IMR-90 (cell line): ENCODE results near the gene TMPRSS3. TPM values are rescaled to one million over a fixed set of nuclear protein-coding genes. Genes with fewer than 3 reads are reported as not detected.

Experiments
- ATAC-seq: fragments of 200-7000 bp; cut with Tn5 transposase; 2 replicates; pipeline ENCODE4 v1.9.1; 2020; ENCODE audit warnings: low read depth, mild to moderate bottlenecking, moderate library complexity
- BruUV-seq: library from RNA; stranded (reverse); fragments of 400-500 nt; replicated peaks from 2 replicates; lab custom pipeline; 2021; lab: Mats Ljungman, UMichigan
- CTCF ChIA-PET: fragments of 300-600 bp; formaldehyde crosslinking; extraction: SDS; loops from one replicate; lab custom pipeline; 2021; ENCODE audit warnings: antibody characterized with exemption; lab: Yijun Ruan, JAX
- POLR2A ChIA-PET: fragments of 300-600 bp; sonication (Branson Sonifier 250); formaldehyde crosslinking; loops from one replicate; lab custom pipeline; 2022; ENCODE audit warnings: antibody characterized with exemption; ENCODE audit not compliant: unreplicated experiment; lab: Charles Lee
- DNase-seq: peaks from one replicate; pipeline ENCODE4 v3.0.0; 2013
- H2AFZ ChIP-seq: replicated peaks from 2 replicates; pipeline ENCODE3; 2013; ENCODE audit warnings: low read length, mild to moderate bottlenecking; ENCODE audit not compliant: poor library complexity
- H2AK5ac ChIP-seq: 2 replicates; pipeline ENCODE4 v1.6.1; 2013; ENCODE audit warnings: low read depth, low read length, inconsistent platforms
- H2AK9ac ChIP-seq: replicated peaks from 2 replicates; pipeline ENCODE3; 2013; ENCODE audit warnings: mild to moderate bottlenecking, low read depth, low read length, moderate library complexity; ENCODE audit not compliant: poor library complexity
- H2BK120ac ChIP-seq: 2 replicates; pipeline ENCODE4 v1.6.1; 2013; ENCODE audit warnings: low read depth, low read length, inconsistent platforms
- H2BK15ac ChIP-seq: 3 replicates; pipeline ENCODE4 v1.6.1; 2013; ENCODE audit warnings: low read depth, low read length, inconsistent platforms
- H2BK20ac ChIP-seq: 2 replicates; pipeline ENCODE4 v1.6.1; 2013; ENCODE audit warnings: low read depth, mild to moderate bottlenecking, inconsistent platforms, low read length, moderate library complexity
- H2BK5ac ChIP-seq: 2 replicates; pipeline ENCODE4 v1.6.1; 2013; ENCODE audit warnings: mild to moderate bottlenecking, low read depth, low read length, inconsistent platforms; ENCODE audit not compliant: poor library complexity, severe bottlenecking
- H3K14ac ChIP-seq: replicated peaks from 2 replicates; pipeline ENCODE4 v1.6.1; 2013; ENCODE audit warnings: low read depth, low read length, inconsistent platforms
- H3K18ac ChIP-seq: 2 replicates; pipeline ENCODE4 v1.6.1; 2013; ENCODE audit warnings: low read depth, low read length, control low read depth
- H3K23ac ChIP-seq: 2 replicates; pipeline ENCODE4 v1.6.1; 2013; ENCODE audit warnings: low read depth, low read length, inconsistent platforms
- H3K27ac ChIP-seq: 2 replicates; pipeline ENCODE4 v1.5.1; 2013; ENCODE audit warnings: mild to moderate bottlenecking, control low read depth, low read length; ENCODE audit not compliant: insufficient read depth
- H3K27me3 ChIP-seq: 2 replicates; pipeline ENCODE4 v1.6.1; 2013; ENCODE audit warnings: low read length; ENCODE audit not compliant: control insufficient read depth, insufficient read depth
- H3K36me3 ChIP-seq: 2 replicates; pipeline ENCODE4 v1.6.1; 2013; ENCODE audit warnings: low read length, mixed read lengths; ENCODE audit not compliant: control insufficient read depth, insufficient read depth
- H3K4ac ChIP-seq: 2 replicates; pipeline ENCODE4 v1.6.1; 2013; ENCODE audit warnings: low read depth, low read length, inconsistent platforms
- H3K4me1 ChIP-seq: 2 replicates; pipeline ENCODE4 v1.6.1; 2013; ENCODE audit warnings: low read length, mixed read lengths; ENCODE audit not compliant: control insufficient read depth, insufficient read depth
- H3K4me2 ChIP-seq: 2 replicates; pipeline ENCODE4 v1.6.1; 2013; ENCODE audit warnings: low read depth, mild to moderate bottlenecking, control low read depth, low read length, moderate library complexity
- H3K4me3 ChIP-seq: 2 replicates; pipeline ENCODE4 v1.5.1; 2013; ENCODE audit warnings: low read depth, mild to moderate bottlenecking, control low read depth, low read length, moderate library complexity; ENCODE audit not compliant: insufficient read depth
- H3K56ac ChIP-seq: 2 replicates; pipeline ENCODE4 v1.6.1; 2013; ENCODE audit warnings: low read length, inconsistent platforms; ENCODE audit not compliant: insufficient read depth; ENCODE audit errors: extremely low read depth
- H3K79me1 ChIP-seq, 2 experiments: 2 replicates each; pipeline ENCODE4 v1.6.1; 2013; ENCODE audit warnings: low read length in 2 of 2, inconsistent platforms in 1 of 2, low read depth in 1 of 2
- H3K9ac ChIP-seq: 2 replicates; pipeline ENCODE4 v1.6.1; 2013; ENCODE audit warnings: low read depth, low read length, control low read depth
- H3K9me1 ChIP-seq: 2 replicates; pipeline ENCODE4 v1.6.1; 2013; ENCODE audit warnings: low read length, inconsistent platforms; ENCODE audit not compliant: insufficient read depth
- H3K9me3 ChIP-seq: 2 replicates; pipeline ENCODE4 v1.6.1; 2013; ENCODE audit warnings: low read length; ENCODE audit not compliant: control insufficient read depth, insufficient read depth
- H4K20me1 ChIP-seq: 2 replicates; pipeline ENCODE4 v1.6.1; 2013; ENCODE audit warnings: low read length, inconsistent platforms; ENCODE audit not compliant: insufficient read depth
- H4K5ac ChIP-seq: 2 replicates; pipeline ENCODE4 v1.6.1; 2013; ENCODE audit warnings: mild to moderate bottlenecking, low read depth, low read length, control low read depth
- H4K8ac ChIP-seq, 2 experiments: 2 replicates each; pipeline ENCODE4 v1.6.1; 2013; ENCODE audit warnings: low read depth in 2 of 2, low read length in 2 of 2, control low read depth in 1 of 2, inconsistent platforms in 1 of 2
- H4K91ac ChIP-seq: 2 replicates; pipeline ENCODE4 v1.6.1; 2013; ENCODE audit warnings: low read depth, low read length, inconsistent platforms; ENCODE audit not compliant: insufficient read depth
- BHLHE40 ChIP-seq: fragments of 150-350 bp; IDR thresholded peaks from 2 replicates; pipeline ENCODE4 v1.6.1; 2016; ENCODE audit warnings: mild to moderate bottlenecking, low read depth, low read length
- CEBPB ChIP-seq: IDR thresholded peaks from 2 replicates; pipeline ENCODE4 v1.6.1; 2012; ENCODE audit warnings: low read depth, low read length, improper control_type of control experiment
- CHD1 ChIP-seq: IDR thresholded peaks from 2 replicates; pipeline ENCODE4 v1.6.1; 2012; ENCODE audit warnings: low read depth, low read length, improper control_type of control experiment
- CTCF ChIP-seq: conservative IDR thresholded peaks from 2 replicates; pipeline ENCODE4 v1.5.1; 2012; ENCODE audit warnings: mild to moderate bottlenecking, low read depth, low read length, improper control_type of control experiment
- ELK1 ChIP-seq: fragments of 150-350 bp; IDR thresholded peaks from 2 replicates; pipeline ENCODE4 v1.6.1; 2016; ENCODE audit warnings: low read depth, mild to moderate bottlenecking, low read length, moderate library complexity, borderline replicate concordance
- FOS ChIP-seq: fragments of 150-350 bp; IDR thresholded peaks from 2 replicates; pipeline ENCODE4 v1.6.1; 2016; ENCODE audit warnings: low read depth, low read length
- MAFK ChIP-seq: IDR thresholded peaks from 2 replicates; pipeline ENCODE4 v1.6.1; 2012; ENCODE audit warnings: low read depth, low read length, improper control_type of control experiment
- MAZ ChIP-seq: IDR thresholded peaks from 2 replicates; pipeline ENCODE4 v1.6.1; 2012; ENCODE audit warnings: low read depth, mild to moderate bottlenecking, low read length, improper control_type of control experiment, moderate library complexity, borderline replicate concordance
- NFE2L2 ChIP-seq: fragments of 150-350 bp; IDR thresholded peaks from 2 replicates; pipeline ENCODE4 v1.6.1; 2016; ENCODE audit warnings: low read depth, mild to moderate bottlenecking, low read length
- POLR2A ChIP-seq: IDR thresholded peaks from 2 replicates; pipeline ENCODE4 v1.6.1; 2012; ENCODE audit warnings: mild to moderate bottlenecking, low read depth, low read length
- RAD21 ChIP-seq: IDR thresholded peaks from 2 replicates; pipeline ENCODE4 v1.6.1; 2012; ENCODE audit warnings: low read length, improper control_type of control experiment
- RCOR1 ChIP-seq: IDR thresholded peaks from 2 replicates; pipeline ENCODE4 v1.6.1; 2012; ENCODE audit warnings: mild to moderate bottlenecking, low read length, improper control_type of control experiment; ENCODE audit not compliant: insufficient replicate concordance
- RFX5 ChIP-seq: IDR thresholded peaks from 2 replicates; pipeline ENCODE4 v1.8.0; 2012; ENCODE audit warnings: low read depth, mild to moderate bottlenecking, low read length, moderate library complexity
- SMC3 ChIP-seq: fragments of 150-350 bp; IDR thresholded peaks from 2 replicates; pipeline ENCODE4 v1.6.1; 2016; ENCODE audit warnings: low read depth, mild to moderate bottlenecking, antibody characterized with exemption, low read length, moderate library complexity
- USF2 ChIP-seq: fragments of 150-350 bp; IDR thresholded peaks from 2 replicates; pipeline ENCODE4 v1.6.1; 2017; ENCODE audit warnings: mild to moderate bottlenecking, antibody characterized with exemption, low read length, low read depth
- WGBS, 2 experiments: methylation state at CpG; one replicate each; pipeline versions ENCODE4 v1.1.5 to v1.1.7; 2013; ENCODE audit warnings: missing lambda C conversion rate in 2 of 2; ENCODE audit not compliant: insufficient read length in 1 of 2; ENCODE audit errors: extremely low coverage in 2 of 2; 5-methylcytosine and 5-hydroxymethylcytosine counted together
- dilution Hi-C: fragments of 300-500 bp; cut with HindIII; formaldehyde crosslinking; loops from one replicate; pipeline ENCODE4 v1.14.3; 2018; ENCODE audit warnings: low sequenced_read_pairs; ENCODE audit not compliant: unreplicated experiment
- in situ Hi-C: fragments of 300-500 bp; cut with MboI; formaldehyde crosslinking; loops from 3 replicates; pipeline ENCODE4 v1.14.3; 2019; ENCODE audit warnings: low sequenced_read_pairs, inconsistent platforms, mixed read lengths
- intact Hi-C: fragments of 100-400 bp; cut with micrococcal nuclease; formaldehyde crosslinking; loops from 2 replicates; pipeline ENCODE4 v1.10.0; 2022
- polyA plus RNA-seq, 3 experiments: library from polyadenylated mRNA; depleted of rRNA; stranded (reverse); fragments of >200 nt; gene quantifications; 2 replicates each; pipeline ENCODE4 v1.2.3, GENCODE V29; 2012; ENCODE audit warnings: low replicate concordance in 1 of 3
- total RNA-seq: library from RNA; depleted of rRNA; stranded (reverse); fragments of >200 nt; gene quantifications from 2 replicates; pipeline ENCODE4 v1.2.3, GENCODE V29; 2012

TMPRSS3 gene
- total and polyA plus RNA-seq, 2 of the 4 experiments (the other 2 are of a cell fraction), result not detected

- WGBS, 2 experiments, result 55% methylated on average over 5 of the region's 14 CpGs; no CpG with 5 or more reads in 1 of the 2 experiments
- ATAC-seq (no peak), DNase-seq (no peak)
- Histone ChIP-seq H3K4me1 (no peaks in the 10 kb centered on the region), H3K36me3 (no peaks in the 10 kb centered on the region), H3K9me1 (no peaks in the 10 kb centered on the region), H2BK120ac (no peak overlapping the region), H3K4me3 (no peak overlapping the region), H3K4me2 (no peak overlapping the region), H3K9me3 (no peaks in the 10 kb centered on the region), H4K91ac (no peak overlapping the region), H3K9ac (no peak overlapping the region), H2BK5ac (no peak overlapping the region), H3K14ac (no peak overlapping the region), H4K8ac (no peak overlapping the region), H3K56ac (no peak overlapping the region), H2AK5ac (no peak overlapping the region), H4K20me1 (no peaks in the 10 kb centered on the region), H3K4ac (no peak overlapping the region), H2AFZ (no peak overlapping the region), H4K5ac (no peak overlapping the region), H2BK20ac (no peak overlapping the region), H3K18ac (no peak overlapping the region), H2BK15ac (no peak overlapping the region), H3K27ac (no peak overlapping the region), H3K79me1 (no peaks in the 10 kb centered on the region), H3K23ac (no peak overlapping the region), H3K27me3 (peaks cover 12% of the 10 kb centered on the region; the same call in 1 of the 2 replicates), H2AK9ac (no peak overlapping the region)
- ChIA-PET CTCF (interaction anchor here (0.6 to 0.7 kb wide), 2 partner anchors 10 to 192 kb away, joined by 3 read pairs; no protein-coding TSS in a partner anchor), POLR2A (no interaction called here)
- dilution Hi-C loops (no loop called here), intact Hi-C loops (no loop called here), in situ Hi-C loops (no loop called here)
- BruUV-seq, result no TSS peak
- TF ChIP-seq MAFK, result no peak
- no peak for TF ChIP-seq USF2
- TF ChIP-seq RFX5, result no peak
- TF ChIP-seq CHD1, result no peak
- no peak for TF ChIP-seq FOS
- no peak for TF ChIP-seq BHLHE40
- no peak for TF ChIP-seq CEBPB
- no peak for TF ChIP-seq NFE2L2
- no peak for TF ChIP-seq CTCF
- TF ChIP-seq POLR2A, result no peak
- TF ChIP-seq MAZ, result no peak
- TF ChIP-seq SMC3, result no peak
- no peak for TF ChIP-seq ELK1
- TF ChIP-seq RAD21, result no peak
- no peak for TF ChIP-seq RCOR1
Measured at GRCh38 chr21:42367367-42368165, 28.3 kb downstream of the TMPRSS3 start.
